ENCODE data around the gene SEMA4G. TPM values are rescaled to one million over a fixed set of nuclear protein-coding genes. Genes with fewer than 3 reads are reported as not detected.

The SEMA4G gene
- total RNA-seq, 1 experiment from 2014 or later: 0.70 TPM

- DNase-seq: no peak
- H3K9me2 ChIP-seq (ENCODE audit: insufficient read depth): no peaks in the 10 kb centered on the region
- H3K9me3 ChIP-seq (ENCODE audit: insufficient read depth, low read depth): no peaks in the 10 kb centered on the region
- H3K79me2 ChIP-seq (ENCODE audit: low read depth): no peaks in the 10 kb centered on the region
- no TSS peak for BruUV-seq (replicated peaks)
- H3K4me1 ChIP-seq (replicated peaks; ENCODE audit: insufficient read depth): no peaks in the 10 kb centered on the region
- TF ChIP-seq CTCF (conservative IDR thresholded peaks at IDR 0.05) (no peak), EZH2 (IDR thresholded peaks at IDR 0.05; ENCODE audit: low read depth) (no peak)
- POLR2A ChIA-PET (ENCODE audit: unreplicated experiment): no interaction called here
- no peak overlapping the region for H3K27ac ChIP-seq
- H4K20me1 ChIP-seq (ENCODE audit: insufficient read depth): no peaks in the 10 kb centered on the region
- no peak overlapping the region for H3K4me3 ChIP-seq
- no peaks in the 10 kb centered on the region for H3F3A ChIP-seq (ENCODE audit: insufficient read depth, low read depth)
- H3K4me2 ChIP-seq: no peak overlapping the region
- intact Hi-C loops (cut with micrococcal nuclease; ENCODE audit: unreplicated experiment): no loop called here
- H2AFZ ChIP-seq: no peak overlapping the region
- H3K36me3 ChIP-seq (ENCODE audit: low read depth): no peaks in the 10 kb centered on the region; the same call in 1 of the 2 replicates
- H3K27me3 ChIP-seq (ENCODE audit: insufficient read depth, low read depth): no peaks in the 10 kb centered on the region
- CTCF ChIA-PET: no interaction called here
Measured at GRCh38 chr10:100943508-100943907, 25.8 kb upstream of the SEMA4G start.

GRCh38 chr10:100945754-100946153 lies 23.6 kb upstream of the SEMA4G start:
- no peak overlapping the region for H2AFZ ChIP-seq
- intact Hi-C loops (cut with micrococcal nuclease; ENCODE audit: unreplicated experiment): no loop called here
- H3K27me3 ChIP-seq (ENCODE audit: insufficient read depth, low read depth): no peaks in the 10 kb centered on the region
- no peaks in the 10 kb centered on the region for H3F3A ChIP-seq (ENCODE audit: insufficient read depth, low read depth)
- H3K4me1 ChIP-seq (replicated peaks; ENCODE audit: insufficient read depth): no peaks in the 10 kb centered on the region
- POLR2A ChIA-PET (ENCODE audit: unreplicated experiment): no interaction called here
- H3K9me3 ChIP-seq (ENCODE audit: insufficient read depth, low read depth): no peaks in the 10 kb centered on the region
- no peak for DNase-seq
- H3K4me3 ChIP-seq: no peak overlapping the region
- no peaks in the 10 kb centered on the region for H4K20me1 ChIP-seq (ENCODE audit: insufficient read depth)
- TF ChIP-seq EZH2 (IDR thresholded peaks at IDR 0.05; ENCODE audit: low read depth): no peak
- no peak for TF ChIP-seq CTCF (conservative IDR thresholded peaks at IDR 0.05)
- no peak overlapping the region for H3K4me2 ChIP-seq
- no peak overlapping the region for H3K27ac ChIP-seq
- H3K36me3 ChIP-seq (ENCODE audit: low read depth): no peaks in the 10 kb centered on the region; the same call in 1 of the 2 replicates
- CTCF ChIA-PET: no interaction called here
- H3K79me2 ChIP-seq (ENCODE audit: low read depth): no peaks in the 10 kb centered on the region
- BruUV-seq (replicated peaks): no TSS peak
- H3K9me2 ChIP-seq (ENCODE audit: insufficient read depth): no peaks in the 10 kb centered on the region

- no peak overlapping the region for H3K4me2 ChIP-seq
- intact Hi-C loops (cut with micrococcal nuclease; ENCODE audit: unreplicated experiment): no loop called here
- no peak overlapping the region for H2AFZ ChIP-seq
- no peaks in the 10 kb centered on the region for H3K4me1 ChIP-seq (replicated peaks; ENCODE audit: insufficient read depth)
- no peaks in the 10 kb centered on the region for H4K20me1 ChIP-seq (ENCODE audit: insufficient read depth)
- H3K4me3 ChIP-seq: no peak overlapping the region
- DNase-seq: no peak
- H3K27ac ChIP-seq: no peak overlapping the region
- BruUV-seq (replicated peaks): no TSS peak
- ChIA-PET CTCF (interaction anchor here (0.6 to 0.7 kb wide), 2 partner anchors 206 to 418 kb away, joined by 3 to 8 read pairs; no protein-coding TSS in a partner anchor), POLR2A (ENCODE audit: unreplicated experiment) (no interaction called here)
- TF ChIP-seq EZH2 (IDR thresholded peaks at IDR 0.05; ENCODE audit: low read depth) (no peak), CTCF (conservative IDR thresholded peaks at IDR 0.05) (no peak)
- no peaks in the 10 kb centered on the region for H3K27me3 ChIP-seq (ENCODE audit: insufficient read depth, low read depth)
- no peaks in the 10 kb centered on the region for H3K79me2 ChIP-seq (ENCODE audit: low read depth)
- no peaks in the 10 kb centered on the region for H3K9me3 ChIP-seq (ENCODE audit: insufficient read depth, low read depth)
- H3K36me3 ChIP-seq (ENCODE audit: low read depth): no peaks in the 10 kb centered on the region; the same call in 1 of the 2 replicates
- no peaks in the 10 kb centered on the region for H3F3A ChIP-seq (ENCODE audit: insufficient read depth, low read depth)
- H3K9me2 ChIP-seq (ENCODE audit: insufficient read depth): no peaks in the 10 kb centered on the region
Measured at GRCh38 chr10:100948916-100949315, 20.4 kb upstream of the SEMA4G start.

Measured in PC-9 (cell line).